GM12878 (cell line): ENCODE data around the gene CSTPP1.

Source experiments
- HDAC6 ChIP-seq: fragments of 200-600 bp; sonication (generic); IDR thresholded peaks from one replicate; pipeline ENCODE4 v1.8.0; 2017; ENCODE audit warnings: antibody characterized with exemption; ENCODE audit not compliant: unreplicated experiment
- POLR2AphosphoS5 ChIP-seq: IDR thresholded peaks from 2 replicates; pipeline ENCODE4 v1.6.1; 2011; ENCODE audit warnings: mild to moderate bottlenecking, low read length, inconsistent platforms
- SP1 ChIP-seq: IDR thresholded peaks from one replicate; pipeline ENCODE4 v1.6.1; 2011; ENCODE audit warnings: low read depth, low read length

GRCh38 chr11:47144541-47144940, 208.0 kb downstream of the CSTPP1 start:
- TF ChIP-seq HDAC6 = no peak
- TF ChIP-seq SP1 = no peak
- TF ChIP-seq POLR2AphosphoS5 = no peak
